Caco-2 (cell line): ENCODE results near the gene YIPF6. TPM values are rescaled to one million over a fixed set of nuclear protein-coding genes. Genes with fewer than 3 reads are reported as not detected.

Experiments used
- BruUV-seq: library from RNA; stranded (reverse); fragments of 400-500 nt; replicated peaks from 2 replicates; lab custom pipeline; 2021; lab: Mats Ljungman, UMichigan
- CTCF ChIA-PET: fragments of 300-600 bp; sonication (Branson Sonifier 250); formaldehyde crosslinking; loops from one replicate; lab custom pipeline; 2022; ENCODE audit warnings: antibody characterized with exemption; lab: Charles Lee
- POLR2A ChIA-PET: fragments of 300-600 bp; sonication (Branson Sonifier 250); formaldehyde crosslinking; loops from one replicate; lab custom pipeline; 2022; ENCODE audit warnings: antibody characterized with exemption; lab: Charles Lee
- DNase-seq, 2 experiments: peaks; one replicate each; pipeline versions ENCODE4 v3.0.0 to v3.0.0-alpha.2; 2020 to 2022
- H3K27me3 ChIP-seq: replicated peaks from 2 replicates; pipeline ENCODE4 v1.6.0; 2011; ENCODE audit warnings: low read length; ENCODE audit not compliant: control insufficient read depth, insufficient read depth
- H3K36me3 ChIP-seq: 2 replicates; pipeline ENCODE4 v1.5.1; 2011; ENCODE audit warnings: low read length; ENCODE audit not compliant: control insufficient read depth, insufficient read depth
- H3K4me1 ChIP-seq: fragments of 250-450 bp; sonication (Bioruptor Pico); 2 replicates; pipeline ENCODE4 v1.5.1; 2020; ENCODE audit warnings: mild to moderate bottlenecking
- H3K4me3 ChIP-seq: 2 replicates; pipeline ENCODE4 v1.5.1; 2011; ENCODE audit warnings: low read depth, mild to moderate bottlenecking, control low read depth, low read length
- H3K9me3 ChIP-seq: fragments of 250-450 bp; sonication (Bioruptor Pico); 2 replicates; pipeline ENCODE4 v1.5.1; 2020; ENCODE audit warnings: mild to moderate bottlenecking, moderate library complexity
- H3K27ac Mint-ChIP-seq: one replicate; pipeline ENCODE4 v1.8.0; 2022; ENCODE audit warnings: mixed read lengths; ENCODE audit not compliant: unreplicated experiment
- H3K27me3 Mint-ChIP-seq: one replicate; pipeline ENCODE4 v1.8.0; 2022; ENCODE audit warnings: mixed read lengths; ENCODE audit not compliant: insufficient read depth, unreplicated experiment
- H3K36me3 Mint-ChIP-seq: one replicate; pipeline ENCODE4 v1.8.0; 2022; ENCODE audit warnings: mild to moderate bottlenecking, mixed read lengths; ENCODE audit not compliant: insufficient read depth, unreplicated experiment
- H3K4me1 Mint-ChIP-seq: one replicate; pipeline ENCODE4 v1.8.0; 2022; ENCODE audit warnings: low read depth, mixed read lengths; ENCODE audit not compliant: unreplicated experiment
- H3K4me3 Mint-ChIP-seq: one replicate; pipeline ENCODE4 v1.8.0; 2022; ENCODE audit warnings: mild to moderate bottlenecking, moderate library complexity, mixed read lengths; ENCODE audit not compliant: unreplicated experiment
- H3K9me3 Mint-ChIP-seq: one replicate; pipeline ENCODE4 v1.8.0; 2022; ENCODE audit warnings: mixed read lengths; ENCODE audit not compliant: unreplicated experiment
- CTCF ChIP-seq, 2 experiments: fragments of 200-600 bp in 1 of 2; IDR thresholded peaks; 1 replicate in 1 of 2; 2 replicates in 1 of 2; pipeline versions ENCODE4 v1.5.1 to v1.8.0; 2011 to 2022; ENCODE audit warnings: antibody characterized with exemption in 1 of 2, control low read depth in 1 of 2, inconsistent platforms in 1 of 2, low read depth in 1 of 2, low read length in 1 of 2, mild to moderate bottlenecking in 1 of 2, moderate library complexity in 1 of 2; ENCODE audit not compliant: insufficient read depth in 1 of 2, severe bottlenecking in 1 of 2, unreplicated experiment in 1 of 2
- intact Hi-C: fragments of 100-400 bp; cut with micrococcal nuclease; formaldehyde crosslinking; loops from one replicate; pipeline ENCODE4 v1.10.0; 2022; ENCODE audit not compliant: unreplicated experiment
- total RNA-seq: library from RNA; stranded (reverse); gene quantifications from 2 replicates; pipeline ENCODE4 v1.2.3, GENCODE V29; 2022

YIPF6 gene
- total RNA-seq, 1 experiment from 2014 or later, result 43.5 TPM

DNA sequence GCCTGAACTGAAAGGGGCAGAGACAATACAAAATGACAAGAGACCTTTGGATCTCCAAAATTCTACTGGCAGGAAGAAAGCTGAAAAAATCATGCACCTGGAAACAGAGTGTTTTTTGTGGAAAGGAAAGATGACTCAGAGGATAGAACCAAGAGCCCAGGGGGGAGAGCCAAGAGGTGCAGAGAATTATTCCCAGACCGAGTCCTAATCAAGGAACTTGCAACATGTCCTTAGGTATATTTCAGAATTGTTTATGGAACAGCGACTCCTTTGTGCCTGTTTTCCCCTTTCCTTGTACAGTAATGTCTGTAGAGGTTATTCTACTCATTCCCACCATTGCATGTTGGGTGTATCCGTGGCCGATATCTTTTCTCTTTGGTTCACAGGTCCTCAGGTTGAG, 71.7 kb downstream of the YIPF6 start:
- CTCF ChIA-PET, result no interaction called here

GRCh38 chrX:68571292-68571609, 72.4 kb downstream of the YIPF6 start:
- H3K4me1 Mint-ChIP-seq, result no peaks in the 10 kb centered on the region
- no peaks in the 10 kb centered on the region for H3K36me3 ChIP-seq
- H3K27ac Mint-ChIP-seq, result no peak overlapping the region
- no peak for TF ChIP-seq CTCF (IDR thresholded peaks at IDR 0.05; ENCODE audit: insufficient read depth in 1 of 2, low read depth in 1 of 2, low read length in 1 of 2, severe bottlenecking in 1 of 2, unreplicated experiment in 1 of 2)
- no peak for DNase-seq
- no peak overlapping the region for H3K4me3 ChIP-seq
- no peaks in the 10 kb centered on the region for H3K4me1 ChIP-seq
- H3K27me3 ChIP-seq, result no peaks in the 10 kb centered on the region
- H3K4me3 Mint-ChIP-seq, result no peak overlapping the region
- H3K9me3 Mint-ChIP-seq, result no peaks in the 10 kb centered on the region
- no peaks in the 10 kb centered on the region for H3K27me3 Mint-ChIP-seq
- H3K9me3 ChIP-seq, result no peaks in the 10 kb centered on the region
- ChIA-PET CTCF (no interaction called here), POLR2A (no interaction called here)
- intact Hi-C loops, result no loop called here
- no peaks in the 10 kb centered on the region for H3K36me3 Mint-ChIP-seq
- BruUV-seq, result no TSS peak

More for the DNA sequence above, 71.7 kb downstream of the YIPF6 start:
- no peak for TF ChIP-seq CTCF (IDR thresholded peaks at IDR 0.05; ENCODE audit: insufficient read depth in 1 of 2, low read depth in 1 of 2, low read length in 1 of 2, severe bottlenecking in 1 of 2, unreplicated experiment in 1 of 2)
- Histone ChIP-seq H3K4me1 (no peaks in the 10 kb centered on the region), H3K36me3 (no peaks in the 10 kb centered on the region), H3K27me3 (no peaks in the 10 kb centered on the region), H3K9me3 (no peaks in the 10 kb centered on the region), H3K4me3 (no peak overlapping the region)
- H3K4me1 Mint-ChIP-seq, result no peaks in the 10 kb centered on the region
- intact Hi-C loops, result no loop called here
- no peak overlapping the region for H3K4me3 Mint-ChIP-seq
- no peak for DNase-seq
- H3K36me3 Mint-ChIP-seq, result no peaks in the 10 kb centered on the region
- POLR2A ChIA-PET, result no interaction called here
- no peaks in the 10 kb centered on the region for H3K27me3 Mint-ChIP-seq
- H3K27ac Mint-ChIP-seq, result no peak overlapping the region
- no TSS peak for BruUV-seq
- H3K9me3 Mint-ChIP-seq, result no peaks in the 10 kb centered on the region

DNA sequence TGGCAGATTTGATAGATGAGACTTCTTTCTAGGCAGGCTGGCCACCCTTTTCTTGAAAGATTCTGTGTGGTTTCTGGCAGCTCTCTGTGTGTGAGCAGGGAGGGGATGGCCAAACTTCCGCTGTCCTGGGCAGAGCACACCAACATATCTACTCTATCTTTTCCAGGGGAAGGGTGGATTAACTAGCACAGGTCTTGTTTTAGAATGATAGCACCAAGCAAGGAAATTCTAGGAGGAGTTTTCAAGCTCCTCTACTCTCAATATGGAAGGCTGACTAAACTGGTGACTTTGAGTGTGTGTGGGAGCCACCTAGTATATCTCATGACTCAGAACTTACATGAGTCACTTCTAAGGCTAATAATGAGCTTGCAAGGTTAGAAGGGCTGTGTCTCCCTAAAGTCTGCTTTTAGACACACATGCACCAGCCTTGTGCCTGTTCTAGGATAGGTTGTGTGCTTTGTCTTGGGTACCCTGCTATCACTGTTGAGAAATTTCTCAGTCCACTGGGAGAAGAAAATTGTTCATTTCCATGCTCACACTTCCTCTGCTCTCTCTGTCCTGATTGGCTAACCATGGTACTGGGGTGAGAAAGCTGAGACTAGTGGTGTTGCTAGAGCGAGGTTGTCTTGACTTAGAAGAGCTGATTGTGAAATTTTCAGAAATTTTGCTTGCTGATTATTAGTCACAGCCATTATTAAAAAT, 72.9 kb downstream of the YIPF6 start:
- no peak for TF ChIP-seq CTCF (IDR thresholded peaks at IDR 0.05; ENCODE audit: insufficient read depth in 1 of 2, low read depth in 1 of 2, low read length in 1 of 2, severe bottlenecking in 1 of 2, unreplicated experiment in 1 of 2)
- no TSS peak for BruUV-seq
- DNase-seq, result no peak
- Mint-ChIP-seq H3K27ac (no peak overlapping the region), H3K4me1 (no peaks in the 10 kb centered on the region), H3K9me3 (no peaks in the 10 kb centered on the region), H3K4me3 (no peak overlapping the region), H3K27me3 (no peaks in the 10 kb centered on the region), H3K36me3 (no peaks in the 10 kb centered on the region)
- no peak overlapping the region for H3K4me3 ChIP-seq
- intact Hi-C loops, result no loop called here
- H3K9me3 ChIP-seq, result no peaks in the 10 kb centered on the region
- CTCF ChIA-PET, result no interaction called here
- H3K36me3 ChIP-seq, result no peaks in the 10 kb centered on the region
- H3K4me1 ChIP-seq, result no peaks in the 10 kb centered on the region
- POLR2A ChIA-PET, result no interaction called here
- no peaks in the 10 kb centered on the region for H3K27me3 ChIP-seq
